ENCODE results near the gene UBL3. TPM values are rescaled to one million over a fixed set of nuclear protein-coding genes. Genes with fewer than 3 reads are reported as not detected.

Gene UBL3
- polyA plus RNA-seq, 2 of the 4 experiments (the other 2 are of a cell fraction): 9.2 to 17.1 TPM

DNA sequence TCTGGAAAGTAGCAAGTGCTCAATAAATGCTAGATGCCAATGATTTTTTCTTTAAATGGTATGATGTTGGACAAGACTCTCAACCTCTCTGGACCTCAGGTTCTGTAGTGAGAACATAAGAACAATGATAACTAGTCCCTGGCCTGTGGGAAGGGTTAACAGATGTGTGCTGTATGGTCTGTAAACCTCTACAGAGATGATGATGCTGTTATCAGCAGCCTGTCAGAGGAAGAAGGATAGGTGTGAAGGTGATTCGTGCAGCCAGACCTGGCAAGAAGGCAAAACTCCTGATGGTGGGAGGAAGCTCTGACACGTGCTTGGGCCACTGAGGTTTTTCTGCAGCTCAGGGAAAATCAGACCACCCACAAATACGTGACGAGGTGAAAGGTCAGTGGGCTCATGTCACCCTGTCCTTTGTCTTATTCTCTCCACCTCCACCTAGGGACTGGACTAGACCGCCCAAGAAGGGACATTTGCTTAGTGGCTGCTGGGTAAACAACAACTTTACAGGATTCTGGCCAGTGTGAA, 36.7 kb upstream of the UBL3 start:
- DNase-seq (ENCODE audit: low read depth in 1 of 2, low spot score in 1 of 2) (no peak), ATAC-seq (no peak), FAIRE-seq (no peak)
- TF ChIP-seq E2F6 (IDR thresholded peaks at IDR 0.05; ENCODE audit: borderline replicate concordance, low read depth): no peak
- no peak overlapping the region for H3K27ac ChIP-seq
- 47% methylated on average over 5 of the region's 5 CpGs for WGBS (ENCODE audit: missing lambda C conversion rate)
- H3K4me1 ChIP-seq: no peaks in the 10 kb centered on the region
- no peaks in the 10 kb centered on the region for H3K9me3 ChIP-seq
- POLR2A ChIA-PET: no interaction called here
- H3K4me3 ChIP-seq: no peak overlapping the region
- no peak overlapping the region for H3K4me2 ChIP-seq
- CTCF ChIA-PET: no interaction called here

- ATAC-seq (no peak), DNase-seq (ENCODE audit: low read depth in 1 of 2, low spot score in 1 of 2) (no peak), FAIRE-seq (no peak)
- Histone ChIP-seq H3K4me2 (no peak overlapping the region), H3K9me3 (no peaks in the 10 kb centered on the region), H3K27ac (no peak overlapping the region), H3K4me3 (no peak overlapping the region), H3K4me1 (no peaks in the 10 kb centered on the region)
- POLR2A ChIA-PET: no interaction called here
- CTCF ChIA-PET: interaction anchor here (0.7 kb wide), 1 partner anchor 1349 kb away, joined by 3 read pairs; no protein-coding TSS in a partner anchor
- TF ChIP-seq HMGXB4 (CRISPR knock-in tag; IDR thresholded peaks at IDR 0.05; ENCODE audit: borderline replicate concordance) (no peak), POLR2A (IDR thresholded peaks at IDR 0.05; ENCODE audit: low read length) (no peak), MAFK (IDR thresholded peaks at IDR 0.05; ENCODE audit: partially characterized antibody) (no peak), NR3C1 (IDR thresholded peaks at IDR 0.05) (no peak), TP53 (CRISPR knock-in tag; IDR thresholded peaks at IDR 0.05) (no peak), RCOR1 (IDR thresholded peaks at IDR 0.05; ENCODE audit: low read depth, low read length) (no peak), JUNB (IDR thresholded peaks at IDR 0.05) (no peak)
- TF ChIP-seq, protein P1, sequence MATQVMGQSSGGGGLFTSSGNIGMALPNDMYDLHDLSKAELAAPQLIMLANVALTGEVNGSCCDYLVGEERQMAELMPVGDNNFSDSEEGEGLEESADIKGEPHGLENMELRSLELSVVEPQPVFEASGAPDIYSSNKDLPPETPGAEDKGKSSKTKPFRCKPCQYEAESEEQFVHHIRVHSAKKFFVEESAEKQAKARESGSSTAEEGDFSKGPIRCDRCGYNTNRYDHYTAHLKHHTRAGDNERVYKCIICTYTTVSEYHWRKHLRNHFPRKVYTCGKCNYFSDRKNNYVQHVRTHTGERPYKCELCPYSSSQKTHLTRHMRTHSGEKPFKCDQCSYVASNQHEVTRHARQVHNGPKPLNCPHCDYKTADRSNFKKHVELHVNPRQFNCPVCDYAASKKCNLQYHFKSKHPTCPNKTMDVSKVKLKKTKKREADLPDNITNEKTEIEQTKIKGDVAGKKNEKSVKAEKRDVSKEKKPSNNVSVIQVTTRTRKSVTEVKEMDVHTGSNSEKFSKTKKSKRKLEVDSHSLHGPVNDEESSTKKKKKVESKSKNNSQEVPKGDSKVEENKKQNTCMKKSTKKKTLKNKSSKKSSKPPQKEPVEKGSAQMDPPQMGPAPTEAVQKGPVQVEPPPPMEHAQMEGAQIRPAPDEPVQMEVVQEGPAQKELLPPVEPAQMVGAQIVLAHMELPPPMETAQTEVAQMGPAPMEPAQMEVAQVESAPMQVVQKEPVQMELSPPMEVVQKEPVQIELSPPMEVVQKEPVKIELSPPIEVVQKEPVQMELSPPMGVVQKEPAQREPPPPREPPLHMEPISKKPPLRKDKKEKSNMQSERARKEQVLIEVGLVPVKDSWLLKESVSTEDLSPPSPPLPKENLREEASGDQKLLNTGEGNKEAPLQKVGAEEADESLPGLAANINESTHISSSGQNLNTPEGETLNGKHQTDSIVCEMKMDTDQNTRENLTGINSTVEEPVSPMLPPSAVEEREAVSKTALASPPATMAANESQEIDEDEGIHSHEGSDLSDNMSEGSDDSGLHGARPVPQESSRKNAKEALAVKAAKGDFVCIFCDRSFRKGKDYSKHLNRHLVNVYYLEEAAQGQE (IDR thresholded peaks at IDR 0.05): no peak
- 81% methylated on average over 8 of the region's 8 CpGs for WGBS (ENCODE audit: missing lambda C conversion rate)
Observed at GRCh38 chr13:29886446-29886845, 36.0 kb upstream of the UBL3 start.

DNA sequence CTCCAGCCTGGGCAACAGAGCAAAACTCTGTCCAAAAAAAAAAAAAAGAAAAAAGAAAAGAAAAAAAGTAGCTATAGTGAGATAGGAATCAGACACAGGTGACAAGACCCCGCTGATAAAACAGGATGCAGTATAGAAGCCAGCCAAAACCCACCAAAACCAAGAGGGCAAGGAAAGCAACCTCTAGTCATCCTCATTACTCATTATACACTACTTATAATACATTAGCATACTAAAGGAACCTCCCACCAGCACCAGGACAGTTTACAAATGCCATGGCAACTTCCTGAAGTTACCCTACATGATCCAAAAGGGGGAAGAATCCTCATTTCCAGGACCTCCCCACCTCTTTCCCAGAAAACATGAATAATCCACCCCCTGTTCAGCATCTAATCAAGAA, 35.6 kb upstream of the UBL3 start:
- 83% methylated on average over 1 of the region's 1 CpG for WGBS (ENCODE audit: missing lambda C conversion rate)
- no peaks in the 10 kb centered on the region for H3K9me3 ChIP-seq
- ATAC-seq: no peak
- TF ChIP-seq PHF8 (IDR thresholded peaks at IDR 0.05; ENCODE audit: borderline replicate concordance, low read depth) (no peak), NFE2L2 (conservative IDR thresholded peaks at IDR 0.05; ENCODE audit: low read length) (no peak), RNF2 (IDR thresholded peaks at IDR 0.05; ENCODE audit: borderline replicate concordance, low read depth) (no peak), BHLHE40 (IDR thresholded peaks at IDR 0.05; ENCODE audit: low read depth, low read length) (no peak), ZC3H11A (IDR thresholded peaks at IDR 0.05) (no peak), USF2 (IDR thresholded peaks at IDR 0.05) (no peak), HOXB13 (CRISPR knock-in tag; IDR thresholded peaks at IDR 0.05; ENCODE audit: low read depth) (no peak), ESRRA (IDR thresholded peaks at IDR 0.05; ENCODE audit: borderline replicate concordance, low read length) (no peak), CHD2 (IDR thresholded peaks at IDR 0.05; ENCODE audit: low read length, partially characterized antibody) (no peak), RCOR1 (IDR thresholded peaks at IDR 0.05; ENCODE audit: low read depth, low read length) (no peak), EHF (CRISPR knock-in tag; IDR thresholded peaks at IDR 0.05) (no peak), HOXB5 (CRISPR knock-in tag; IDR thresholded peaks at IDR 0.05) (no peak), RFX5 (IDR thresholded peaks at IDR 0.05) (no peak), GATA3 (IDR thresholded peaks at IDR 0.05; ENCODE audit: borderline replicate concordance) (no peak)
- POLR2A ChIA-PET: no interaction called here
- CTCF ChIA-PET: interaction anchor here (0.7 to 1.2 kb wide), 2 partner anchors 39 to 1350 kb away, joined by 3 read pairs; no protein-coding TSS in a partner anchor
- H3K4me2 ChIP-seq: no peak overlapping the region
- H3K27ac ChIP-seq: no peak overlapping the region
- H3K4me3 ChIP-seq: no peak overlapping the region
- no peaks in the 10 kb centered on the region for H3K4me1 ChIP-seq
- no peak for DNase-seq (ENCODE audit: low read depth in 1 of 2, low spot score in 1 of 2)
- FAIRE-seq: no peak
